Suprapubic skin (tissue), 3 donors: ENCODE results near the gene SLC9A8.

Experiments
- EP300 ChIP-seq: sonication (generic); formaldehyde crosslinking; IDR thresholded peaks from one replicate; pipeline ENCODE4 v1.6.1; 2017; ENCODE audit warnings: antibody characterized with exemption
- TF ChIP-seq, protein P1 (sequence below), 2 donors: fragments of 200-600 bp in 1 of 2; fragments of 450-650 bp in 1 of 2; sonication (generic) in 1 of 2; IDR thresholded peaks; one replicate each; pipeline ENCODE4 v1.5.1; 2016 to 2019; ENCODE audit warnings: antibody characterized with exemption in 2 of 2, mild to moderate bottlenecking in 1 of 2, moderate library complexity in 1 of 2

DNA sequence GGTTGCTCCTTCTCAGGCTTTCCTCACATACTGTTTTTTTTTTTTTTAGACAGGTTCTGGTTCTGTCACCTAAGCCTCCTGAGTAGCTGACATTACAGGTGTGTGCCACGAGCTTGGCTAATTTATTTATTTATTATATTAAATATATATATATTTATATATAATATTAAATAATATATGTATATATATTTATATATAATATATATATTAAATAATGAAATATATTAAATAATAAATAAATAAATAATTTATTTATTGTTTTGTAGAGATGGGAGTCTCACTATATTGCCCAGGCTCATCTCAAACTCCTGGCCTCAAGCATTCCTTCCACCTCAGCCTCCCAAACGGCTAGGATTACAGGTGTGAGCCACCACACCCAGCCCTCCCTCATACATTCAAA is 28.3 kb upstream of the SLC9A8 start:
- TF ChIP-seq EP300, result no peak
- TF ChIP-seq, protein P1, sequence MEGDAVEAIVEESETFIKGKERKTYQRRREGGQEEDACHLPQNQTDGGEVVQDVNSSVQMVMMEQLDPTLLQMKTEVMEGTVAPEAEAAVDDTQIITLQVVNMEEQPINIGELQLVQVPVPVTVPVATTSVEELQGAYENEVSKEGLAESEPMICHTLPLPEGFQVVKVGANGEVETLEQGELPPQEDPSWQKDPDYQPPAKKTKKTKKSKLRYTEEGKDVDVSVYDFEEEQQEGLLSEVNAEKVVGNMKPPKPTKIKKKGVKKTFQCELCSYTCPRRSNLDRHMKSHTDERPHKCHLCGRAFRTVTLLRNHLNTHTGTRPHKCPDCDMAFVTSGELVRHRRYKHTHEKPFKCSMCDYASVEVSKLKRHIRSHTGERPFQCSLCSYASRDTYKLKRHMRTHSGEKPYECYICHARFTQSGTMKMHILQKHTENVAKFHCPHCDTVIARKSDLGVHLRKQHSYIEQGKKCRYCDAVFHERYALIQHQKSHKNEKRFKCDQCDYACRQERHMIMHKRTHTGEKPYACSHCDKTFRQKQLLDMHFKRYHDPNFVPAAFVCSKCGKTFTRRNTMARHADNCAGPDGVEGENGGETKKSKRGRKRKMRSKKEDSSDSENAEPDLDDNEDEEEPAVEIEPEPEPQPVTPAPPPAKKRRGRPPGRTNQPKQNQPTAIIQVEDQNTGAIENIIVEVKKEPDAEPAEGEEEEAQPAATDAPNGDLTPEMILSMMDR (IDR thresholded peaks at IDR 0.05), result no peak
